AG20443 (cell line): ENCODE data around the gene COMMD10.

ENCODE experiments used
- DNase-seq: peaks from one replicate; pipeline ENCODE4 v3.0.0; 2012; ENCODE audit warnings: low spot score, mixed read lengths

Gene COMMD10

DNA sequence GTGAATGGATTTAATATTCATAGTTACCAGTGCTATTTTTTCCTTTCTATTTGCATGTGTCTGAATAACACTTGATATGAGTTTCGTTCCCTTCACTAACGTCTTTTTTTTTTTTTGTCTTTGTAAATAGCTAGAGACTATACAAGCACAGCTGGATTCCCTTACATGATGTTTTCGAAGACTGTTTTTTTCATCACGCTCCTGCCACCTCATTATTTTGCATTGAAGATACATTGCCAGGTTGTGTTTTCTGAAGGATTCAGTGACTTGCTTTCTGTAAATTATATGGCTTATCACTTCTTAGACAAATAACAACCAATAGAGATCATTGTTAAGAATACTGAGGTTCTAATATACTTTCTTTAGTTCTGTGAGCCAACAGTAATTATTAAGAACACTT, 207.5 kb downstream of the COMMD10 start:
- no peak for DNase-seq

DNA sequence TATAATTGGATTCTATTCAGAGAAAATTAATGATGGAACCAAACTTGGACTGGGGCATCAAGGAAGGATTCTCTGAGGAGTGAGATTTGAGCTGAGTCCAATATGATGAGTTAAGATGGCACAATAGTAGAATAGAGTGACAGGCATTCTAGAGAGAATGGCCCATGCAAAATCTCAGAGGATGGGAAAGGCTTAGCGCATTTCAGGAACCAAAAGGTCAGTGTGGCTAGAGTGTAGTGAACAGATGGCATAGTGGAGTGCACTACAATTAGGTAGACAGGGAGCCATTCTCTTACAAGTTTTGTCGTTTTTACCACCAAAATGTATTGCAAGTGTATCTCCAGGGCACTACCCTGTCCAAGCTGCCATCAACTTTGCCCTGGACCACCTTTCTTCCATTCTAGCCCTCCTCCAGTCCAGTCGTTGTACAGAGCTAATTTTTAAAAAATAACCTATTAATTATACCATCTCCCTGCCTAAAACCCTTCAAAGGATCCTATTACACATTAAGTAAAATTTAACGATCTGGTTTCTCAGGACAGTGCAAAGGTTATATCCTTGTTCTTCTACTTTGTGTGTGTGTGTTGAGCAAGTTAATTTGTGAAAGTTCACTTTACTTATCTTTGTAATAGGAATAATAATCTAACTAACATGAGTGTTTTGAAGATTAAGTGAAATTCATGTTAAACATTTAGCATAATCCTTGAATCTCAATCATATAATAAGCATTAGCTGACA, 211.7 kb downstream of the COMMD10 start:
- DNase-seq: no peak

- DNase-seq: no peak
These were observed 212.5 kb downstream of the COMMD10 start for GRCh38 chr5:116297296-116297814.

DNA sequence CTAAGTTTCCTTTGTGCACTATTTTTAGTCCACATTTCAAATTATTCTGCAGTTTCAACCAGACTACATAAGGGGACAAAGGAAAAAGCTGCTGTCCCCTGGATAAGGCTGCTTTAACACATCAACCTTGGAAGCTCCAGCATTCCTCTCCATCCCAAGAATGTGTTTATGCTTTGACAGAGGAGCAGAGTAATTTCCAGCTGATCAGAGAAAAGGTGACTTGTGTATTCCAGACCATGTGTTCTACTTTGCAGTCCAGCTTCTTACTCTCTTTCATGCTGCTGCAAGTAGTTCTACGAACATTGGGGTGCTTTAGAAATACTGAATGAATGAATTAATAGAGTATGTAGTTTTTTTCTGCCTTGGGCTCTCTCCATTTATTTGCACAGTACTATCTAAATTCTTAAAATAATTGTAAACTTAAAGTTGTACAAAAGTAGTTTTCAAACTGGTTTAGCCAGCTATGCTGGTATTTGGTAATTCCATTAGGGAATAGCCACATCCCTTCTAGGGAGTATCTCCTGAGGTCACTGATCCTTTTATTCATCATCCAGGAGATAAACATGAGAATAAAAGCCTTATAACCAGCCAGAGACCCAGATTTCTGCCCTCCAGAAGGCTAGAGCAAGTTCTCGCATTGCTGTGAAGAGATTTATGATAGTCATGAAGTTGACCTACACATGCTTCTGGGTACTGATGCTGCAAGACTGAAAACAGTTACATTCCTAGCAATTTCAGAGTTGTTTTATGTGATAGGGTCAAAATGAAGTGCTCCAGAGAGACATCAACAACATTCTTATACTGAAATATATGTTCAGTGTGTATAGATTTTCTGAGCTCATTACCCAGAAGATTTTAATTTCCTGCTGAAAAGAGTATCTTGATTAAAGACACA, 215.2 kb downstream of the COMMD10 start:
- DNase-seq: no peak

DNA sequence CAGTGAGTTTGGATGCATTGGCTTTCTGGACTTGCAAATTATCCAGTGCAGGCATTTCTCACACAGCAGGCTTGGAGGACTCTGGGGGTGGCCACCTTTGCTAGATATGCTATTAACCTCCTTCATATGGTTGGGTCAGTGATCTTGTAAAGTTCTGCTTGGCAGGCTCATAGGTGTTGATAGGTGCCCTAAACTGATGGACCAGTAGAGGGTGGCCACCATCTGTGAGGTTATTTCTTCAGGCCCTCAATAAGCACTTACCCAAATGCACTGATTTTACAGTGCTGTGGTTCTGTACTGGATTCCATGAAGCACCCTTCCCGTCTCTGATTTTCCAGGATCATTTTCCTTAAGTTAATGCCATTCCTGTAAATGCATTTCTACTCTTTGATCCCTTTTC, 216.3 kb downstream of the COMMD10 start:
- DNase-seq: no peak

- no peak for DNase-seq
These were observed 218.5 kb downstream of the COMMD10 start for GRCh38 chr5:116303340-116303739.

- DNase-seq: no peak
These were observed 219.0 kb downstream of the COMMD10 start for GRCh38 chr5:116303810-116304209.

DNA sequence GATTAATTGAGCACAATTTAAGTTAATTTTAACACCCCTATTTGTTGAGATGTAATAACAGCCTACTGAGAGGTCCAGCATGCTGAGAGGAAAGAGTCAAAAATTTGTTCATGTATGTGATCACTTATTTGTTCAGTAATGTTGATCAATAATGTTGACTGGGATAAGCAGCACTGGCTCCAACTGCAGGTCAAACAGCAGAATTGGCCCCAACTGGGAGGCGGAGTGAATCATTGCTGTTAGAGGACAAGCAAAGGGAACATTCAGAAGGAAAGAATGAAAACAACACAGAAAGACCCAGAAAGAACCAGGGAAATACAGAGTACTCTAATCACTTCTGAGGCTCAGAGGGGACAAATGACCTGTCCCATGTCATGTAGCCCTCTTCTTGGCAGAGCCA, 221.1 kb downstream of the COMMD10 start:
- no peak for DNase-seq

- no peak for DNase-seq
These were observed 222.0 kb downstream of the COMMD10 start for GRCh38 chr5:116306846-116307245.

DNA sequence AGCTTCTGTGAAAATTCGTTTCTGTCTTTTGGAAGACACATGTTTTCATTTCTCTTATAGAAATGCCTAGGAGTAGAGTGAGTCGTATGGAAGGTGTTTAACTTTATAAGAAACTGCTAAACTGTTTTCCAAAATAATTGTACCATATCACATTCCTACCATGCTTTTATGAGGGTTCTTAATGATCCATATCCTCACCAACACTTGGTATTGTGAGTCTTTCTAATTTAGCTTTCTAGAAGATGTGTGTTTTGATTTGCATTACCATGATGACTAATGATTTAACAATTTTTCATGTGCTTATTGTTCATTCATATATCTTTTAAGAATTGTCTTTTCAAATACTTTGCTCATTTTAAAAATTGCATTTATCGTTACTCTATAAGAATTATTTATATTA, 223.6 kb downstream of the COMMD10 start:
- DNase-seq: no peak

DNA sequence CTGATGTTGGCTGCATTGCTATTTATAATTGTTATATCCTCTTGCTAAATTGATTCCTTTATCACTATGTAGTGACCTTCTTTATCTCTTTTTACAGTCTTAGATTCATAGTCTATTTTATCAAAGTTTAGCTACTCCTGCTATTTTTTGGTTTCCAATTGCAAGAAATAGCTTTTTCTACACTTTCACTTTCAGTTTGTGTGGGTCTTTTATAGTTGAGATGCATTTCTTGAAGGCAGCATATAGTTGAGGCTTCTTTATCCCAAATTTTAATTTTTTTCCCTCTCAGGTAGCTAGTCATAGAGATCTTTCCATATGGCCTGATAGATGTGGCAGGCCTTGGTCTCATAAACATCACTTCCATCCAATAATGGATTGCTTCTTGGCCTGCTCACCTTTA, 228.5 kb downstream of the COMMD10 start:
- DNase-seq: no peak

DNA sequence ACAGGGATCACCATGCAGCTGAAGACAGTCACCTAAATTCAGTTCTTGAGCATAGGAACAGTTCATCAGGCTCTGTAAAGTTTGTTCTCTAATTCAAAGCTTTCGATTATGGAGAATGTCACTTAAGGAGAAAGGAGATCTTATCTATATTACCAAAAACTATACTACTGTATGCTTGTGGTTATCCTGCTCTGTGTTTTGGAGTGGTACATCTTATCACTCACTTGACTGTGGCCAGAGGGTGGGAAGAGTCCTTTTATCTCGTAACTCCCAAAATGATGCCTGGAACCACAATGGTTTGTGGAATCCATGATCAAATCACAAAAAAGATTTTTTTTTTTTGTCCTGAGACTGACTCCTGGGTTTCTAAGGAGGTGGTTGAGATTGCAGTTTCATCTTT, 230.7 kb downstream of the COMMD10 start:
- no peak for DNase-seq

GRCh38 chr5:116318091-116318854, 233.4 kb downstream of the COMMD10 start:
- DNase-seq: no peak

- no peak for DNase-seq
These were observed 235.7 kb downstream of the COMMD10 start for GRCh38 chr5:116320486-116320885.

GRCh38 chr5:116329503-116329902, 244.7 kb downstream of the COMMD10 start:
- no peak for DNase-seq

DNA sequence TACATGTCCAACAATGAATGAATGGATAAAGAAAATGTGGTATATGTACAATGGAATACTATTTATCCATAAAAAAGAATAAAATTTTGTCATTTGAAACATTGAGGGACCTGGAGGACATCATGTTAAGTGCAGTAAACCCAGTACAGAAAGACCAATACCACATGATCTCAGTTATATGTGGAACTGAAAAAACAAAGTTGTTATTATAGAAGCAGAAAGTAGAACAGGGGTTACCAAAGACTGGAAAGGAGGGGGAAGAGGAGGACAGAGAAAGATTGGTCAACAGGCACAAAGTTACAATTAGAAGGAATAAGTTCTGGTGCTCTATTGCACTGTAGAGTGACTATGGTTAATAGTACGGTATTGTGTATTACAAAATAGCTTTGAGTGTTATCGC, 256.0 kb downstream of the COMMD10 start:
- no peak for DNase-seq
